Activated T-helper 17 cell treated with anti-CD3 and anti-CD28 coated beads, Interleukin-2, amount 50 U/mL, for 72 hours (primary cell): Measurements from ENCODE around the gene GRID1. TPM values are rescaled to one million over a fixed set of nuclear protein-coding genes. Genes with fewer than 3 reads are reported as not detected.
A peak's percentile ranks its signal among the peaks of the same experiment; 100 is the strongest.

Source experiments
- ATAC-seq: fragments of 150-1000 bp; cut with Tn5 transposase; replicated peaks from 2 replicates; pipeline ENCODE4 v1.10.0; 2021; ENCODE audit warnings: mild to moderate bottlenecking, moderate library complexity
- H3K27ac Mint-ChIP-seq: one replicate; pipeline ENCODE4 v1.8.0; 2022; ENCODE audit warnings: mixed read lengths
- H3K27me3 Mint-ChIP-seq: one replicate; pipeline ENCODE4 v1.8.0; 2022; ENCODE audit warnings: mixed read lengths
- H3K36me3 Mint-ChIP-seq: one replicate; pipeline ENCODE4 v1.8.0; 2022; ENCODE audit warnings: low read depth, mild to moderate bottlenecking, mixed read lengths
- H3K4me1 Mint-ChIP-seq: one replicate; pipeline ENCODE4 v1.8.0; 2022; ENCODE audit warnings: mixed read lengths
- H3K4me3 Mint-ChIP-seq: one replicate; pipeline ENCODE4 v1.8.0; 2022; ENCODE audit warnings: mild to moderate bottlenecking, mixed read lengths
- H3K9me3 Mint-ChIP-seq: one replicate; pipeline ENCODE4 v1.8.0; 2022; ENCODE audit warnings: mixed read lengths
- total RNA-seq, 2 donors: library from RNA; stranded (reverse); gene quantifications; one replicate each; pipeline ENCODE4 v1.2.3, GENCODE V29; 2022

The GRID1 gene
- total RNA-seq, 2 donors from 2014 or later: not detected

DNA sequence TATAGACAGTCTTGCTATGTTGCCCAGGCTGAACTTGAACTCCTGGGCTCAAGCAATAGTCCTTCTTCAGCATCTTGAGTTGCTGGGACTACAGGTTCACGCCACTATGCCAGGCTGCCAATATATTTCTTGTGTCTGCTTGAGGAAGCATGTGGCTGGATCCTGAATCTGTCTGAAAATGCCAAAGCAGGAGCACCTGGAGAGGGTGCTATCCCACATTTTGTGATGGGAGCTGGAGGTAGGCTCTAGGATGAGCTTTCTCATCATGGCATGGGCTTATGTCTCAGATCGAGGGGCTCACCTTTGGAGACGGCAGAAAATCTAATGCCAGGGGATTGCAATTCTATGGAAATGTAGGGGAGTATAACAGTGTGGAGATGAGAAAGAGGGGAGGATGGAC, 744.2 kb downstream of the GRID1 start:
- Mint-ChIP-seq H3K27ac (no peak overlapping the region), H3K36me3 (no peaks in the 10 kb centered on the region), H3K4me1 (no peaks in the 10 kb centered on the region), H3K4me3 (no peak overlapping the region), H3K9me3 (no peaks in the 10 kb centered on the region), H3K27me3 (peaks cover 7% of the 10 kb centered on the region)
- no peak for ATAC-seq

DNA sequence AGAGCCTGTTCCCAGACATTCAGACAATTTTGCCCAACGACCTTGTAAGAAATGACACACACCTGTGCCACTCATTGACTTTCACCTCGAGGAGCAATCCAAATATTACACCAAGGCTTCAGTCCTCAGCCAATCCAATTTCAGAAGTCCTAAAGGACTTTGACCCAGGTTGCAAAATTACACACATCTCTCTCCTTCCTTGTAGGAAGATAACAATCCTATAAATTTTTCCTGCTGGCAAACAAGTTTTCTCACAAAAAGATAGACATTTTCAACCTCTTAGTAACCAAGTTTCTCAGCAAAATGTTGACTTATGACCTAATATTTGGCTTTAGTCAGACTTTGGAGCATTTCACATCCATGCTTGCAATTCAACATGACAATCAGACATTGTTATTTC, 745.0 kb downstream of the GRID1 start:
- Mint-ChIP-seq H3K36me3 (no peaks in the 10 kb centered on the region), H3K4me1 (no peaks in the 10 kb centered on the region)

DNA sequence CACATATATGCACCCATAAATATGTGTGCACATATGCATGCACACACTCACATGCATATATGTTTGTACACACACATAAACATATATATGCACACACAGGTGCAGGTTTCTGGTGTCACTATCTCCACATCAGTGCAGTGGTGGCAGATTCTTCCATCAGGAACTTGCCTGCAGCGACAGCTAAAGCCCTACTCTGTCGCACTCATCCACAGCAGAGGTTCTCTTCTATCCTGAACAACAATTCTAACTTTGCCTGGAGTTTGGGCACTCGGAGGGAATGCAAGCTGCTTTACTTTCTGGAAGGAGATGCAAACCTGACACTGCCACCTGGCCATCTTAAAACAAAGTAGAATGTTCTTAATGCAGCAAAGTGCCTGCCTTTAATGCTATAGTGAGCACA, 745.8 kb downstream of the GRID1 start:
- H3K4me1 Mint-ChIP-seq: no peaks in the 10 kb centered on the region
- H3K4me3 Mint-ChIP-seq: no peak overlapping the region
- no peaks in the 10 kb centered on the region for H3K36me3 Mint-ChIP-seq
- H3K9me3 Mint-ChIP-seq: no peaks in the 10 kb centered on the region
- ATAC-seq: no peak
- no peak overlapping the region for H3K27ac Mint-ChIP-seq
- peaks cover 7% of the 10 kb centered on the region for H3K27me3 Mint-ChIP-seq

More for the DNA sequence above, 745.0 kb downstream of the GRID1 start:
- Mint-ChIP-seq H3K9me3 (no peaks in the 10 kb centered on the region), H3K27me3 (peaks cover 7% of the 10 kb centered on the region), H3K27ac (no peak overlapping the region), H3K4me3 (no peak overlapping the region)
- no peak for ATAC-seq

DNA sequence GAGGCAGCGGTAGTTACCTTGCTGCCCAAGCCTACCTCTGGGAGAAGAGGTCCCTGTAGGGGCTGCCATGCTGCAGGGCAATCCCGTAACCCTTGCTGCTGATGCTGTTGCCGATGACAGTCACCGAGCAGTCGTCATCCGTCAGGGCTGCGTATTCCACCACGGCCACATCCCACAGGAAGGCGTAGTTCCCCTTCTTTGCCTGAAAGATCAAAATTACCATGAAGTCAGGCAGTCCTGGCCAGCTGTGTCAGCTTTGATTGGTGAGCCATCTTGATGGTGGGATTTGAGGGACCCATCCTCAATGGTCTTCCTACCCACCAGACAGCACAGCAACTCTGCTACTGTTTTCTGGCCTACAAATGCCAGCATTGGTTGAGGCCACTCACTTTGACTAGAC, 746.8 kb downstream of the GRID1 start:
- Mint-ChIP-seq H3K36me3 (no peaks in the 10 kb centered on the region), H3K9me3 (no peaks in the 10 kb centered on the region), H3K4me3 (no peak overlapping the region), H3K4me1 (no peaks in the 10 kb centered on the region), H3K27me3 (peaks cover 7% of the 10 kb centered on the region), H3K27ac (no peak overlapping the region)
- ATAC-seq: no peak

DNA sequence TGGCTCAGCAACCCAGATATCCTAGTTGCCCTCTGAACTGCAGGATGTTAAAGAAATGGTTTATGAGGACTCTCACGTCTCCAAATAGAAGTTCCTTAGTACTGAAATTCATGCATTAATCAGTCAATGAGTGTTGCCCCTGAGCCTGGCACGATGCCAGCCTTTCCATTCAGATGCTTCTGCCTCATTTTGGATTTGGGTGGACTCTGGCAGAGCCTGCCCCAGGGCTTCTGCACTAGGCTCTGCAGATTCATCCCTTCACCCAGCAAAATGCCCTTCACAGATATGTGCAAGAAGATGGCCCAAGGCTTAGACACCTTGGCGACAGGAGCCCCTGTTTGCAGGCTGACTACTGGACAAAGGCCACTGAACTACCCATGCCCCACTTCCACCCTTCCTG, 747.8 kb downstream of the GRID1 start:
- Mint-ChIP-seq H3K27me3 (peaks cover 7% of the 10 kb centered on the region), H3K9me3 (no peaks in the 10 kb centered on the region), H3K27ac (no peak overlapping the region), H3K4me3 (no peak overlapping the region), H3K4me1 (peaks cover 5% of the 10 kb centered on the region), H3K36me3 (no peaks in the 10 kb centered on the region)
- no peak for ATAC-seq

DNA sequence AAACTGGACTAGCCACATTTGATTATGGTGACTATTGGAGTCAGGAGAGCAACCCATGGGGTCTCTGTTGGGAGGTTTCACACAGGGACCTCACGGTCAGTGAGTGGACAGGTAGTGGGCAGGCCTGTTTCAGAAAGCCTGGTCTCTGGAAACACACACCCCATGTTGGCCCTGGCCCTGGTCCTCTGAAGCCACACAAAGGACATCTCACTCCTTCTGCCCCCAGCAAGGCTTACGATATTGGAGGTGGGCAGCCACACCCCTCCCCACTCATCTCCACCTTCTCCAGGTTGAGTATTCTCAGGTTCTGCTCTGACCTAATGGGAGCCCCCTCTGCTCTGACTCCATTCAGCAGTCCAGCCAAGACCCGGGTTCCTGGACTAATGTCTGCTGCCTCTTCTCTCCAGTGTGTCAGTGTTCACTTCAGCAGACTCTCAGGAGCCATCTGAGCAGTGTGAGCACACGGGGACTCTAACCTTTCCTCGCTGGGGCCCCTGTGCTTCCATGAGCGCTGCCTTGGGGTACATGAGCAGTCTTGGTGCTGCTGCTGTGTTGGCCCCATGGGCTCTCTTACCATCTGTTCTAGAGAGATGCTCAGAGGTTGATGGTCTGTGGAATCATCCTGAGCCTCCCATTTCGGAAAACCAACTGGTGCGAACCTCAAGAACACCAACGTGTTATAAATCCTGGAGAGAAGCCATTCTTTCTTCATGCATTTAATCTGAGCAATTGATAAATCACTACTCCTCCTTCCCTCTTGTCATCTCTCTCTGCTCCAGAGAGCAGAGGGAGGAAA, 748.6 kb downstream of the GRID1 start:
- H3K4me3 Mint-ChIP-seq: no peak overlapping the region
- no peaks in the 10 kb centered on the region for H3K27me3 Mint-ChIP-seq
- no peak for ATAC-seq
- no peak overlapping the region for H3K27ac Mint-ChIP-seq
- no peaks in the 10 kb centered on the region for H3K36me3 Mint-ChIP-seq
- no peaks in the 10 kb centered on the region for H3K9me3 Mint-ChIP-seq
- peaks cover 9% of the 10 kb centered on the region for H3K4me1 Mint-ChIP-seq

DNA sequence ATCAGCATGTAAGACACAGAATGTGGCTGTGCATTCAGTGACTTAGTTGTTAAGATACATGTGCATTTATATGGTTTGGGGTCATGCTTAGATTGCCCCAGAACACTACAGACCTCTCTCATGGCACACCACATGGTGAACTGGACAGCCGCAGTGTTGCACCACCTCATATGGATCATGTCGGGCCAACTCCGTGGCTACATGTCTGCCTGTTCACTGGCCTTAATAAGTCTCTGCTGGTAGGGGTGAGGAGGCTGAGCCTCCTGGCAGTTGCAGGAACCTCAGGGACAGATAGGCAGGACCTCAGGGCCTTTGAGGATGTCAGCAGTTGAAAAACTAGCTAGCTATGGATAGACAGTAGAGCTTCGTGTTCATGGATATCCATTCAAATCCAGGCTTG, 751.0 kb downstream of the GRID1 start:
- no peaks in the 10 kb centered on the region for H3K36me3 Mint-ChIP-seq
- ATAC-seq: no peak
- H3K27me3 Mint-ChIP-seq: no peaks in the 10 kb centered on the region
- no peak overlapping the region for H3K27ac Mint-ChIP-seq
- H3K4me1 Mint-ChIP-seq: peaks cover 22% of the 10 kb centered on the region
- H3K9me3 Mint-ChIP-seq: no peaks in the 10 kb centered on the region
- no peak overlapping the region for H3K4me3 Mint-ChIP-seq

DNA sequence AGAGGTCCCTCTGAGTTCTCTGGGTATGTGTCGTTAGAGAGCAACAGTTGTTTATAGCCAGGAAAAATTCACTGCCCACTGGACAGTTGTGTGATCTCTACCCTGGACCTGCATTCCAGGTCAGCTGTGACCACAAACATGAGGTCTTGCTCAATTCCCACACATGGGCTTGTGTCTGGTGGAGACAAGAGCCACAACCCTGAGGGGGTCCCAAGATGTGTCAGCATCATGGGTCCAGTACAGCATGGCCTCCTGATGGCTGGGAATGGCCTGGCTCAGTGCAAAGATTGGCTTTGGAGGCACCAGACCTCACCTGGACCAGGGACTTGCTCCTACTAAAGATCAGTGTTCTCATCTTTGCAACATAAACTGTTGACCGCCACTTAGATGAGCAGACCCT, 751.6 kb downstream of the GRID1 start:
- Mint-ChIP-seq H3K4me3 (no peak overlapping the region), H3K9me3 (no peaks in the 10 kb centered on the region), H3K36me3 (no peaks in the 10 kb centered on the region), H3K27ac (no peak overlapping the region), H3K27me3 (no peaks in the 10 kb centered on the region), H3K4me1 (peaks cover 25% of the 10 kb centered on the region)
- no peak for ATAC-seq

DNA sequence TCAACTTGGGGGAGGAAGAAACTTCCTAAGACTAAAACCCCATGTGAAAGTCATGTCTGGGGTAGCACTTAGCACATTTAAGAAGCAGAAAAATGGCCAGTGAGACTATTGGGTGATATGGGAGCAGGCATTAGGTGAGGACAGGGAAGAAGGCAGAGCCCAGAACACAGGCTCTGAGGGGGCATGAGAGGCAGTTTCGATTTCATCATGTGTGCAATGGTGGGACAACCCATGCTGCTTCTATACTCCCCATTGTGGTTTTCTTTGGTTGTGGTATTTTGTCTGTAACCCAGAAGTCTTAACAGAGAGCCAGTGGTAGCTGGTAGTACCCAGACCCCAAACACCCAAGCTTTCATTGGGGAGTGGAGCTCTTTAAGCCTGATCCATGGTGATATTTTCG, 752.0 kb downstream of the GRID1 start:
- Mint-ChIP-seq H3K4me1 (peaks cover 25% of the 10 kb centered on the region), H3K4me3 (no peak overlapping the region), H3K27me3 (no peaks in the 10 kb centered on the region), H3K36me3 (no peaks in the 10 kb centered on the region), H3K27ac (no peak overlapping the region), H3K9me3 (no peaks in the 10 kb centered on the region)
- ATAC-seq: no peak

DNA sequence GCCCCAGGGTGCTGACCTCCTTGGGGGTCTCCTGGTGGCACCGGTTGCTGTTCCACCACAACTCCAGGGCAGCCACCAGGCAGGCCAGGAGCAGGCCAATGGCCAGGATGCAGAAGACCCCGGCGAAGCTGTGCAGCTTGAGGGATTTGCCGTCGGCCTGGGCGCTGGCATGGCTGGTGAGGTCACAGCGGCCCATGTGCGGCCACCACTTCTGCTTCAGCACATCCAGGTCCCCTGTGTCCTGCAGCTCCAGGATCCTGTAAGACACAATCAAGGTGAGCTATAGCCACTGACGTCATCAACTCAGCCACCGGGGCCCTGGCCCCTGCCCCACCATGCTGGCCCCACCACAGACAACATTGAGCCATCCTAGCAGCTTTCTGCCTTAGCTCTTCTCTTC, 753.2 kb downstream of the GRID1 start:
- Mint-ChIP-seq H3K9me3 (no peaks in the 10 kb centered on the region), H3K36me3 (no peaks in the 10 kb centered on the region), H3K27me3 (no peaks in the 10 kb centered on the region), H3K4me3 (no peak overlapping the region), H3K27ac (no peak overlapping the region), H3K4me1 (peaks cover 25% of the 10 kb centered on the region)
- ATAC-seq: no peak

DNA sequence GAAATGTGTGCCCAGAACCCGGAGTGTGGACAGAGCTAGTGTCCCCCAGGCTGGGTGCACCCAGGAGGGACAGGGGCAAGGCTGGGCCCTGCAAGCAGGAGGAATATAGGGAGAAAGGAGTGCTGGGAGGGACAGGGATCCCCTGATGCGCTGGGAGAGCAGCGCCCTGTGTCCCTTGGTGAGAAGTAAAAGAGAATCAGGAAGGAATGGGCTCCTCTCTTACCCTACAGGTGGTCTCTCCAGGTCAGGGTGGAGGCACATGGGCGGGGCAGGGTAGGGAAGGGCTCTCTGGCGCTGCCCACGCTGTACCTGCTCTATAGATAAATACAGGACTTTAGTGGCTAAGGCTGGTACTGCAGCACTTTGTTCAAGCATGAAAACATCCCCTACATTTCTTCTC, 753.8 kb downstream of the GRID1 start:
- H3K36me3 Mint-ChIP-seq: no peaks in the 10 kb centered on the region
- H3K27me3 Mint-ChIP-seq: no peaks in the 10 kb centered on the region
- H3K9me3 Mint-ChIP-seq: no peaks in the 10 kb centered on the region
- peaks cover 25% of the 10 kb centered on the region for H3K4me1 Mint-ChIP-seq
- H3K4me3 Mint-ChIP-seq: peak overlapping the region; percentile 65
- peak overlapping the region; percentile 87 for H3K27ac Mint-ChIP-seq
- ATAC-seq: peak; percentile 56

DNA sequence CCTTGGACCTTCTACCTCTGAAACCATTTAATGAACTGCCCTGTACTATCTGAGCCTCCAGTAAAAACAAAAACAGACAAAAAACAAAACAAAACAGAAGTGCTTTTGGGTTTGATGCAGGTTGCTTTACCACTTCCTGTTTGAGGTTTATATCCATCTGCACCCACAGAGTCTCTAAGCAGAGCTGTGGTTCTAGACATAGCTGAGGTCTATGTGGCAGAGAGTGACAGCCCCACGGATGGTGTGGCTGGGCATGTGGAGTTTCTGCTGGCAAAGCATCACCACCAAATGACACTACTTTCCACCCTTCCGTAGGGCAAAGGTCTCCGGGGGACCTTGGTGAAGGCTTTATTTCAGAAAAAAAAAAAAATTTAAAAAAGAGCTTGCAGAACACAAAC, 754.2 kb downstream of the GRID1 start:
- no peaks in the 10 kb centered on the region for H3K27me3 Mint-ChIP-seq
- H3K4me3 Mint-ChIP-seq: peak overlapping the region; percentile 65
- no peaks in the 10 kb centered on the region for H3K9me3 Mint-ChIP-seq
- H3K4me1 Mint-ChIP-seq: peaks cover 25% of the 10 kb centered on the region
- ATAC-seq: peak; percentile 92
- peak overlapping the region; percentile 87 for H3K27ac Mint-ChIP-seq
- H3K36me3 Mint-ChIP-seq: no peaks in the 10 kb centered on the region

DNA sequence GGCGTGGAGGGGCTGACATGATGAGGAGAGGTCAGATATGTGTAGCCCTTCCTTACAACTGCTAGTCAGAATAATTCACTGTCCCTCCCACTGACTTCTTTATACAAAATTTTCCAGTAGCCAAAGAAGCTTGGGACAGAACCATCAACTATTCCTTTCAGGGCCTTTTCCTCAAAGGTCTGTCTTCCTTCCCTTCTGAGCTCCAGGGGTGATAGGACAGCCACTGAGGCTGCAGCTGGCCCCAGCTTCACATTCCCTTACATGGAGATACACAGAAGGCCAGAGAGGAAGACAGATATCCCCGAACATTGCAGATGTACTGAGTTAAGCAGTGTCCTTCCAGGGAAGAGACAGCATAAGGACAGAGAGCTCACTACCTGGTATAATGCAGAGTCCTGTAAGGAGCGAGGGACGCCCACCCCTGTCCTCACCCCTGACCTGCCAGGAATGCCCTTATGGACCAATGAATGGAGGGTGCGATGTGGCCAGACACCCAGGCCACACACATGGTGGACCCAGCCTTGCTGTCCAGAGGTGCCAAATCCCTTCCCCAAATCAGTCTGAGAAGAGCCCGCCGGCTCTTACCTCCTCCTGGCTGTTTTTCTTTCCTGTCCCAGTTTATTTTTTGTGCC, 754.7 kb downstream of the GRID1 start:
- no peaks in the 10 kb centered on the region for H3K36me3 Mint-ChIP-seq
- H3K4me1 Mint-ChIP-seq: peaks cover 25% of the 10 kb centered on the region
- peak overlapping the region; percentile 65 for H3K4me3 Mint-ChIP-seq
- H3K9me3 Mint-ChIP-seq: no peaks in the 10 kb centered on the region
- peak; percentile 8 for ATAC-seq
- no peaks in the 10 kb centered on the region for H3K27me3 Mint-ChIP-seq
- peak overlapping the region; percentile 87 for H3K27ac Mint-ChIP-seq

DNA sequence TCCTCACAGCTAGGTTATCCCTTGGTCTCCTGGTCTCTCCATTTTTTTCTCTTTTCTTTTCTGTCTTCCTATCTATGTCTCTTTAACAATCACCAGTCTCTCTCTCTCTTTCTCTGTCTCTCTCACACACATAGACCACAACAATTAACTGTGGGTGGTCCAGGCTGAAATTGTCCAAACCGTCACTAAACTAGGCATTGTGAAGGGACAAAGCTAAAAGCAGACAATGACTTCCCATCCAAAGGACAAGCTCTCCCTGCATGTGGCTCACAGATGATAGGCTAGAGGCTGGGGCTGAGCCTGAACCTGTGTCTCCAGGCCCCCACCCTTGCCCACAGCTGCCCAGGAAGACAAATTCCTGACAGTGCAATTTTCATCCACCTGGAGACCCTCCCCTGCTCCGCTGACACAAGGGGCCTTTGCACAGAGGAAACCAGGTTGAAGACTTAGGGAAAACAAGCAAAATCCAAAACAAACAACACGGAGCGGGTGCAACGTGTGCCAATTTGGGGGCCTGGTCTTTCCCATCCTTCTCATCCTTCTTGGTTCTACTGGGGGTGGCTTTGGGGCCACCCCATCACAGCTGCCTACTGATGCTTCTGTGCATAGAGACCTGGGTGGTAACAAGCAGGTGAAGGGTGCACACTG, 755.4 kb downstream of the GRID1 start:
- peaks cover 25% of the 10 kb centered on the region for H3K4me1 Mint-ChIP-seq
- H3K36me3 Mint-ChIP-seq: no peaks in the 10 kb centered on the region
- peak overlapping the region; percentile 87 for H3K27ac Mint-ChIP-seq
- H3K9me3 Mint-ChIP-seq: no peaks in the 10 kb centered on the region
- no peak overlapping the region for H3K4me3 Mint-ChIP-seq
- H3K27me3 Mint-ChIP-seq: no peaks in the 10 kb centered on the region
- no peak for ATAC-seq
